GM19043 (cell line): ENCODE measurements around the gene PTPRK.

Experiments
- ATAC-seq: cut with Tn5 transposase; IDR thresholded peaks from one replicate; pipeline ENCODE4 v1.9.1; 2021; ENCODE audit warnings: low read depth; ENCODE audit not compliant: unreplicated experiment

PTPRK gene

DNA sequence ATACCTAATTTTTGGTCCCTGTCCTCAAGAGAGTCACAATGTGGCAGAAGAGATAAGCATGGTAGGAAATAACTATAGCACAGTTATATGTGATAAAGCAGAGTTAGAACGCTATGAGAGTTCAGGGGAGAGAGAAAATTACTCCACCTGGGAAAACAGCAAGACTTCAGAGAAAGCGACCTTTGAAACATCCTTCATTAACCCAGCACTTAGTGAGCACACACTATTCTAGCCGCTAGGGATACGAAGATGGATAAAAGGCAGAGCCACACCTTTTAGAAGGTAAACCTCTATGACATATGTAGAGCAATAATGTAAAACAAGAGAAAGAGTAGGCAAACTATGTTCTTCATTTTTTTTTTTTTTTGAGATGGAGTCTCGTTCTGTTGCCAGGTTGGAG lies 264.3 kb downstream of the PTPRK start:
- no peak for ATAC-seq

- peak; percentile 38 for ATAC-seq
These were observed 267.8 kb downstream of the PTPRK start for GRCh38 chr6:128252341-128253176.

DNA sequence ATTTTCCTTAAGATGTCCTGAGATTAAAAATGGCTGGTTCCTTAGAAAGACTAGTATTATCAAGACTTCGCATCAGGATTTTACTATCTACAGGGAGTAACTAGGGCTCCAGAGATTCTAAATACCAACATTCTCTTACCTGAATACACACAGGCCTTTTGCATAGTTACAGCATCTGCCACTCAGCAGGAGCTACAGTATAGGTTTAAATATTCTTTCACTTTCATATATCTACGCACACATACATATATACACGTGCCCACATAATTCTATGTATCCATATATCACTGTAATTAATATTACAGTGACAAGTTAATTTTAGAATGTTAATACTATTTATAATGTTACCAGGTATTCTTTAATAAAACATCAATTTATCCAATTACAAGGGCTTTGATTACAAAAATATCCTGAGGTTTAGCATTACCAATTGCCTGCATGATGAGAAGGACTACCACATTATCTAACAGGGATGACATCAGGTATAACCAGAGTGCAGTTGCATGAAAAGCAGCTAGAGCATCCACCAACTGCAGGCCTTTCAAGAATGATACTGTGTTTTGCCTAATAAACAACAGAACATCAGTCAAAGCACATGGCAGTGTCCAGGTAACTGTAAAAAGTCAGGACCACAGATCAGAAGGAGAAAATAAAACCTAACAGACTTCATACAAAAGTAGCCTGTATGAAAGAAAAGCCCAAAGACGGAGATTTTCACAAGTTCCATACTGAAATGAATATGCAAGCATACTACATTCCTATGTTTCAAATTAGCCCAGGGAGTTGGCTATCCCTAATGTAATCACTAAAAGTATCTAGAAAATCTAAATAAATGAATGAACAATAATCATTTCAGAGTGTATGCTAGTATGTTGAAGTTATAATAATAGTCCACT lies 268.7 kb downstream of the PTPRK start:
- no peak for ATAC-seq

DNA sequence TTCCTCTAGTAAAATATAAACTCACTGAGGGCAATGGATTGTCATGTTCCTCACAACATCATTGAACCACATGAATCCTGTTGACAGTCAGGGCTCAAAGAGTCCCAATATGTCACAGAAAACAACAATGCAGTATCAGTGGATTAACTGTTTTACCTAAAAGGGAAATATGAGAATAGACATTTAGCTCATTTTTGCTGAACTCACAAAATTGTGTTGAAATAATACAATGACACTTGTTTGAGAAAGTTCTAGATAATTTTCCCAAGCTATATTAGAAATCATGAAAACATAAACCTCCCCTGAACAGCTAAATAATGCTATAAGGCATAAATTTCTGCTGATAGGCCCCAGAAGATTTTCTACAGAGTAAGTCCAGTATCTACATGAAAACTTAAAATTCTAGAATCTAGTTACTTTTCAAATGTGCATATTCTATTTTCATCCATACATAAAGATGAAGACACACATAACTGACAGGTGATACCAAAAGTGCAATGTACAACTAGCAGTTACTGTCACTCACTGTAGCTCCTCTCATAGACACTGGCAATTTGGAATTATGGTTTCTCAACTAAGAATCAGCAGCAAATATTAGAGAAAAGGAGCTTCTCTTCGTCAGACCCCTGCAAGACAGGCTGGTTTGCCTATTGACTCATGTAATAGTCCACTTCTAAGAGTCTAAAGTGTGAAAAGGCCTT lies 269.9 kb downstream of the PTPRK start:
- ATAC-seq: no peak

- no peak for ATAC-seq
These were observed 271.0 kb downstream of the PTPRK start for GRCh38 chr6:128249429-128249828.

DNA sequence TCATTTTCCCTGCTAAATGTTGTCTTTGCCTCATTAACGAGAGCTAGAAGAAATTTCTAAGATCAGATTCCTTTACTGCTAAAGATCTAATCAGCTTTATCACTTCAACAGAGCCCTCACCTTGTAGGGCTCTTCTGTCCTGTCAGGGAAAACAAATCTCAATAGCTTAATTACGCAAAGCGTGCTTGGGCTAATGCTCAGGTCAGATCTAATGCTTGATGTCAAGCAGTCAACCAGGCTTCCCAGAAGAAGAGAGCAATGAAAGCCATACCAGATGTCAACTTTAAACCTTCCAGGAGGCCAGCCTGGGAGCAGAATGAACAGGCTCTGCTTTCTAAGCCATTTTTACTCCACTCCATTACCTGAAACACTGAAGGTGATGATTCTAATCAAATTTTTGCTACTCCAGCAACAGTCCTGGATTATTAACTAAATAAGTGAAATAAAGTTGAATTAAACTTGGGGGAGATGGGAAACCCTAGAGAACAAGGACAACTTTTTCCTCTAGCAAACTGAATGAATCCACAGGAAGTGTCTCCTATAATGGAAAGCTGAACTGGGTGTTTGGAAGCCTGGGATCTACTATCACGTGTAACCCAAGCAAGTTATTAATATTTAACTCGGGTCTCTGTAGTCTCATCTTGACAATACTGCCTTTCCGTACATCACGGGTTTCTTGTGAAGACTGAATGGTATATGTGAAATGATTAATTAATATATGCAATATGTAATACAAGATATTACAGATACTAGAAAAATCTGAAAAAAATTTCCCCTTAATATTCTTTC lies 273.7 kb downstream of the PTPRK start:
- no peak for ATAC-seq

DNA sequence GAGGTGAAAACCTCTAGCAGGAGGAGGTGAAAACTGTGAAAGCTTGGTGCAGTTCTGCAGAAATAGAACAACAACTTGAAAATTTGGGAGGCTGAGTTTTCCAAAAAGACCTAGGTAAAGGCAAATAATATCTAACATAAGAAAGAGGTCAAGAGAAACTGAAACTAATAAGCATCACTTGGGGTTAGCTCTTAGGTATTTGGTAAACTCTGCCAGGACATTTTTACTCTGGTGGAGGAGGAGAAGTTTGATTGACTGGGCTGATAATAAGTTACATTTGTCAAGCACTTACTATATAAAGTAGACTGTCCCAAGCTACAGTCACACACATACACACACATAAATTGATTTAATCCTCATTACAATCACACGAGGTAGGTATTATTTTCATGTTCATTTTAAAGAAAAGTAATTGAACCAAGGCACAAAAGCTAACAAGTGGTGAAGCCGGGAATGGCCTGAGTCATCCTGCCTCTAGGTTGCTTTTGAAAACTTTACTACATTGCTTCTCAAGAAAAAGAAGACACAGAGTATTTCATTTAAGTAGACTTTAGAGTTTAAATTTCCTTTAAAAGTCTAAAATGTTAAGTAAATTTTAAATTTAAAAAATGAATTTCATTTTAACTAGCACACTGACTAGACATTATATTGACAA lies 275.5 kb downstream of the PTPRK start:
- ATAC-seq: no peak

DNA sequence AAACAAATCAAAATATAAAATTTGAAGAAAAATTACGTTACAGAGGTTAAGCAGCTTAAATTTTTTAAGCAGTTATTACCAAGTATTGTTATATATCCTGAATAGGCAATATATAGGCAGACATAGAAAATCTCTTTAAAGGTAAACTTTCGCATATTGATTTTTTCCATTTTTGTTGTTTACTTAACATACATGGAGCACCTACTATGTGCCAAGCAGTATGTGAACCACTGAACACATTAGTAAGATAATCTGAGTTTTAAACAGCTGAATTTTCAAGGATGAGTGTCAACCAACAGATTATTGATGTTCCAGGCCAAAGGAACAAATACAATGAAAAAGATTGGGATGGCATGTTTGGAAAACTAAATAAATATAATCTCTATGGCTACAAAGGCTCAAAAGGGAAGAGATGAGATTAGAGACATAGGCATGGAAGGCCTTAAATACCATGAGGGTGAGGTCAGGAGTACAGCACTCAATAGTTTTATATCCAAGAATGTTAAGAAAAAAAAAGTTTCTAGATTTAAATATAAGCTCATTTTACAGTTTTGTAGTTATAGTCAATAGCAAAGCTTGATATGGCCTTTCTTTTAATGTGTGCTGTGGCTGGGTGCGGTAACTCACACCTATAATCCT lies 277.5 kb downstream of the PTPRK start:
- ATAC-seq: no peak

DNA sequence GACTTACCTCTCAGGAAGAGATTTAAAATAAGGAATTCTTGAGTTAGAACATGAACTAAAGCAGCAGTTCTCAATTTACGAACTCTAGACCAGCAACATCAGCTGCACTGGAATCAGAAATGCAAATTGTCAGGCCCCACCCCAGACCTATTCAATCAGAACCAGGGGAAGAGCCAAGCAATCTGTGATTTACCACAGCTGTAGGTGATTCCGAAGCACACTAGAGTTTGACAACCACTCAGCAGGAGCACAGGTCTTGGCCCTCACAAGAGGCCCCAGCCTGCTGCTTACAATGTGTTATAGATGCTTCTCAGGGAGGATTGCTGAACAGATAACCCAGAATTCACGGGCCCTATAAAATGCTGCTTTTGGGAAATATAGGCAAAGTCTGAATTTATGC lies 279.2 kb downstream of the PTPRK start:
- no peak for ATAC-seq

- peak; percentile 69 for ATAC-seq
These were observed 280.4 kb downstream of the PTPRK start for GRCh38 chr6:128240024-128240428.

GRCh38 chr6:128239146-128239545 lies 281.3 kb downstream of the PTPRK start:
- ATAC-seq: no peak

DNA sequence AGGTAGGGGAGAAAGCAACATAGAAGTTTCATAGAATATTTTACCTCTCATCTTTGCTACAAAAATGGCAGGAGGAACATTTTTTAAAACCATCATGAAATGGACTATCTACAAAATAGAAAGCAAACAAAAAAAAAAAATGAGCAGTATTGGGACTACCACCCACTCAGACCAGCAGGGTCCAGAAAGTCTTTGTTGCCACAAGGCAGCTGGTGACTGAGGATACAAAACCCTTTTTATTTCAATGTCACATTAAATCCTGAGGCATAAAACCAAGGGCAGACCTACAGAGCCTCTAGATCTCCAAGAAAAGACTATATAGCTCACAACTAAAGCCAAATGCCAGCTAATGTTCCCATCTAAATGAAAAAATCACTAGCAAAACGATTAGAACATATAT lies 282.2 kb downstream of the PTPRK start:
- ATAC-seq: no peak

- ATAC-seq: no peak
These were observed 284.8 kb downstream of the PTPRK start for GRCh38 chr6:128235556-128235955.

- no peak for ATAC-seq
These were observed 286.9 kb downstream of the PTPRK start for GRCh38 chr6:128233531-128233930.

- ATAC-seq: no peak
These were observed 290.0 kb downstream of the PTPRK start for GRCh38 chr6:128230267-128230989.

DNA sequence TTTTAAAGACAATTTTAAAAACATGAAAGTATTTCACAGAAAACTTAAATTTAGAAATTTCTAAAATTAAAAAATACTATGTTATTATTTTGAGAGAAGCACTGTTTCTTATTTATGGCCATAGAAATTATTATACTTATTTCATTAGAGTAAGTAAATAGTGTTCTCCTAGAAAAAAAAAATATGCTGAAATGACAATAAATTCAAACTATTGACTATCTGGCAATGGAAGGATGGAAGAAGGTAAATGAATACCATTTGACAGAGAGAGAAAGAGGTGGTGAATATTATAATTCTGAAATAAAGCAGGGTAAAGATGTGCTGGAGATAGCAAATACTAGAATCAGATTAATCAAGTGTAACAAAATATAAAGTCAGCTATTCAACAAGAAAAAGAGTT lies 294.8 kb downstream of the PTPRK start:
- ATAC-seq: no peak

GRCh38 chr6:128216917-128217316 lies 303.5 kb downstream of the PTPRK start:
- ATAC-seq: no peak

- ATAC-seq: no peak
These were observed 310.6 kb downstream of the PTPRK start for GRCh38 chr6:128209771-128210170.
